T-helper 2 cell treated with Interferon-gamma antibody and Interleukin-4, amounts not matched to agents 5 μg/mL and 100 μg/mL, for 36 hours (primary cell): ENCODE data around the gene ARMS2.
A peak's percentile ranks its signal among the peaks of the same experiment; 100 is the strongest.

Experiments used
- DNase-seq: peaks from one replicate; pipeline ENCODE4 v3.0.0; 2021; ENCODE audit warnings: low spot score
- H3K27ac Mint-ChIP-seq: one replicate; pipeline ENCODE4 v1.8.0; 2021; ENCODE audit warnings: mild to moderate bottlenecking, mixed read lengths
- H3K27me3 Mint-ChIP-seq: one replicate; pipeline ENCODE4 v1.8.0; 2021; ENCODE audit warnings: low read depth, mixed read lengths
- H3K36me3 Mint-ChIP-seq: one replicate; pipeline ENCODE4 v1.8.0; 2021; ENCODE audit warnings: low read depth, mixed read lengths
- H3K4me1 Mint-ChIP-seq: one replicate; pipeline ENCODE4 v1.8.0; 2021; ENCODE audit warnings: low read depth, mixed read lengths
- H3K4me3 Mint-ChIP-seq: one replicate; pipeline ENCODE4 v1.8.0; 2022; ENCODE audit warnings: mild to moderate bottlenecking, moderate library complexity, mixed read lengths
- H3K9me3 Mint-ChIP-seq: one replicate; pipeline ENCODE4 v1.8.0; 2021; ENCODE audit warnings: mixed read lengths

Gene ARMS2

DNA sequence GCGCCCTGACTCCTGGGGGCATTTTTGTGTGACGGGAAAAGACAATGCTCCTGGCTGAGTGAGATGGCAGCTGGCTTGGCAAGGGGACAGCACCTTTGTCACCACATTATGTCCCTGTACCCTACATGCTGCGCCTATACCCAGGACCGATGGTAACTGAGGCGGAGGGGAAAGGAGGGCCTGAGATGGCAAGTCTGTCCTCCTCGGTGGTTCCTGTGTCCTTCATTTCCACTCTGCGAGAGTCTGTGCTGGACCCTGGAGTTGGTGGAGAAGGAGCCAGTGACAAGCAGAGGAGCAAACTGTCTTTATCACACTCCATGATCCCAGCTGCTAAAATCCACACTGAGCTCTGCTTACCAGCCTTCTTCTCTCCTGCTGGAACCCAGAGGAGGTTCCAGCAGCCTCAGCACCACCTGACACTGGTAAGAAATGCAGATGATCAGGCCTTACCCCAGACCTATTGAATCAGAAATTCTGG lies at the start of gene ARMS2:
Gene ARMS2, plus strand, starts transcription at position 51 of the 478 bp plus-strand sequence. Its CDS starts 75 bp downstream, at position 126.
- DNase-seq: no peak
- peaks cover 36% of the 10 kb centered on the region for H3K27me3 Mint-ChIP-seq
- H3K4me3 Mint-ChIP-seq: no peak within 1 kb of the TSS
- H3K36me3 Mint-ChIP-seq: no peaks in the 10 kb centered on the region
- no peaks in the 10 kb centered on the region for H3K4me1 Mint-ChIP-seq
- no peaks in the 10 kb centered on the region for H3K9me3 Mint-ChIP-seq
- H3K27ac Mint-ChIP-seq: no peak within 1 kb of the TSS

GRCh38 chr10:122407375-122408125 lies 46.9 kb upstream of the ARMS2 start:
- no peaks in the 10 kb centered on the region for H3K9me3 Mint-ChIP-seq

GRCh38 chr10:122413327-122413726 lies 41.1 kb upstream of the ARMS2 start:
- H3K36me3 Mint-ChIP-seq: peaks cover 18% of the 10 kb centered on the region
- no peaks in the 10 kb centered on the region for H3K9me3 Mint-ChIP-seq
- peaks cover 20% of the 10 kb centered on the region for H3K4me1 Mint-ChIP-seq
- H3K27ac Mint-ChIP-seq: no peak overlapping the region
- H3K4me3 Mint-ChIP-seq: no peak overlapping the region
- H3K27me3 Mint-ChIP-seq: peaks cover 10% of the 10 kb centered on the region
- DNase-seq: no peak

More at GRCh38 chr10:122407375-122408125, 46.9 kb upstream of the ARMS2 start:
- peaks cover 11% of the 10 kb centered on the region for H3K4me1 Mint-ChIP-seq
- H3K27me3 Mint-ChIP-seq: peaks cover 19% of the 10 kb centered on the region
- H3K36me3 Mint-ChIP-seq: peaks cover 3% of the 10 kb centered on the region
- no peak overlapping the region for H3K4me3 Mint-ChIP-seq
- no peak overlapping the region for H3K27ac Mint-ChIP-seq
- peak; percentile 30 for DNase-seq

DNA sequence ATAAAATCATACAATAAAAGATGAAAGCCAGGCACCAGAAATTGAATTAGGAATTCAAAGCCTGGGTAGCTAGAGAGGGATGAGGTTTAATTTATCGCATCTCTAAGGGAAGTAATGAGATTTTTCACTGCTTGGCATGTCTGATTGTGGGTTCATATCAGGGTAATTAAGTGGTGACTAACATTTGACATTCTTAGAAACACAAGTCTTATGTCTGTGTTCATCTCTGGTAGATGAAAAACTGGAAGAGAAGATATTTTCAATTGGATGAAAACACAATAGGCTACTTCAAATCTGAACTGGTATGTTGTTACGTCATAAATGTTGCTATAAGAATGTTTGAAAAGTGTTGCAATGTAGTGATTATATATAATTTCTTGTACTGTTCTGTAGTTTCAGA lies 36.8 kb upstream of the ARMS2 start:
- Mint-ChIP-seq H3K27me3 (peaks cover 2% of the 10 kb centered on the region), H3K4me1 (peaks cover 41% of the 10 kb centered on the region), H3K27ac (no peak overlapping the region), H3K36me3 (peaks cover 30% of the 10 kb centered on the region), H3K4me3 (no peak overlapping the region), H3K9me3 (no peaks in the 10 kb centered on the region)
- DNase-seq: no peak

DNA sequence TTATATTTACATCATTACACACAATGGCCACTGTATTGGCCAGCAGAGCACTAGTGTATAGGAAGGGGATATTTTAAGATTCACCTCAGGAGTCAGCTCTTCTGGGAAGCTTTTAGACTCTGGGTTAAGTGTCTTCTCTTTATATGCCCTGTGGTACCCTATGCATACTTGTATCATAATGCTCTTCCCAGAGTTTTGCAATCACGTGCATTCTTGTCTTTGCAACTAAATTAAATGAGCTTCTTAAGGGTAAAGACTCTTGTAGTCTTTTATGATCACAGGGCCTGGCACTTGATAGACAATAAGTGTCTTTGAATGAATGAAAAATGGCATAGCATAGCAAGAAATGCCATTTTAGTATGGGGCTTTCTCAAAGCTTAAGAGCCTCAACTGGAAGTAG lies 35.4 kb upstream of the ARMS2 start:
- Mint-ChIP-seq H3K4me1 (peaks cover 41% of the 10 kb centered on the region), H3K27ac (no peak overlapping the region), H3K4me3 (no peak overlapping the region), H3K27me3 (peaks cover 2% of the 10 kb centered on the region), H3K9me3 (no peaks in the 10 kb centered on the region), H3K36me3 (peaks cover 30% of the 10 kb centered on the region)
- no peak for DNase-seq

DNA sequence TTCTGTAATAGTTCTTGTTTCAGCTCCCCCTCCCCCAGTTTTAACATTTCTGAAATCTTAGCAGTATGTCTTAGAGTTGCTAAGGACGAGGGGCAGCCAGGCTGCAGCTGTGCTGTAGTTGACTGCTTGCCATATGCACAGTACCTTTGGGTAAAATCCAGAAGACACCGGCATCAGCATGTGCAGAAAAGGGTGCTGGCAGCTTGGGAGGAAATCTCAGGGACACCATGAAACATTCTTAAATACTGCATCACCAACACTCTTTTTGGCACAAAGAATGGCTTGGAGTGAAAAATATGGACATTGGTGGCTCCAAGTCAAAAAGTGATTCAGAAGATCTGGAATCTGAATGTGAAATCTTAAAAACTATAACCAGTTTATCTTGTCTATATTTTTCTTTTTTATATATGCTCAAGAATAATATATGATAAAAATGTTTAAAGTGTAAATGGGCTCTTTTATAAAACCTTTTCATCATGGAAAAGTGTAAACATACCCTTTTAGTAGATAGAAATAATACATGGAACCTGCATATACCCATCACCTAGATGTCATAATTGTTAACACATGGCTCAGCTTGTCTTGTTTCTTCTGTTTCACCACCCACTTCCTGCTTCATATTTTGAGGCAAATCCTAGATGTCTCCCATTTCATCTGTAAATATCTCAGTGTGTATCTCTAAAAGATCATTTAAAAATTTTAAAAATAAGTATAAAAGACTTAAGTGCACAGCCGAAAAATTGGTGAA lies 34.4 kb upstream of the ARMS2 start:
- Mint-ChIP-seq H3K36me3 (peaks cover 27% of the 10 kb centered on the region), H3K4me1 (peaks cover 40% of the 10 kb centered on the region), H3K27ac (no peak overlapping the region), H3K9me3 (no peaks in the 10 kb centered on the region), H3K4me3 (no peak overlapping the region), H3K27me3 (no peaks in the 10 kb centered on the region)
- no peak for DNase-seq

DNA sequence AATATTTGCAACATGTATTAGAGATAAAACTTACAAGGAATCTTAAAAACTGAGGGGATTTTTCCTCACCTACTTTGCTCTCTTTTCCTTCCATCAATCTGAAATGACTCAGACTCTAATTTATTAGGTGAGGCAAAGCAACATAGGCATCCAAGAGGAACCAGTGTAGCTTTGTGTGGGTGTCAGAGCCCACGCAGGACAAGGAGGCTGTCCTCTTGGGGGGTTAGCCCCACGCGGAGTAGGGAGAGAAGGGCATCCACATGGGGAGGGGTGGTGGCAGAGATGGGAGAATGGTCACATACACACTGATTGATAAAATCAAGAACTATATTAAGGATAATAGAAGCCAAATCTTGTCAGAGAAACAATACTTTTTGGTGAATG lies 33.8 kb upstream of the ARMS2 start:
- Mint-ChIP-seq H3K27me3 (no peaks in the 10 kb centered on the region), H3K36me3 (peaks cover 25% of the 10 kb centered on the region), H3K4me3 (no peak overlapping the region), H3K4me1 (peaks cover 39% of the 10 kb centered on the region), H3K27ac (no peak overlapping the region), H3K9me3 (no peaks in the 10 kb centered on the region)
- DNase-seq: no peak

DNA sequence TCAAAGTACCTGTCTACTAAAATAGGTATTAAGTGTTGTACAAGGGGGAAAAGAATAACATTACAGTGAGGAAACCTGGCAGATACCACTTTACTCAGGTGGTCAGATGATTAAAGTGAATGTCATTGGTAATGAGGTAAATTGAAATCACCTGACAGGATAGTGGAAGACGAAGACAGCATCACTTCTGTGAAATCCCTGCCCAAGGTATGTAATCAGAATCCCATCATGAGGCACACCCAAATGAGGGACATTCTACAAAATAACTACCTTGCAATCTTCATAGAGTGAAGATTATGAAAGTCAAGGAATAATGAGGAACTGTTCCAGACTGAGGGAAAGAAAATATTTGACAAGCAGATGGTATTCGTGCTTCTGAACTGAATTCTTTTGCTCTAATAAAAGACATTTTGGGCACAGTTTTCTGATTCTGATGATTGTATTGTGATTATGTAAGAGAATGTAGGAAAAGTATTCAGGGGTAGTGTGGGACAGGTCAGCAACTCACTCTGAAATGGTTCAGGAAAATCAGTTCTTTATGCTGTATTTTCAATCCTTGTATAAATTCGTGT lies 33.3 kb upstream of the ARMS2 start:
- Mint-ChIP-seq H3K4me1 (peaks cover 35% of the 10 kb centered on the region), H3K27me3 (no peaks in the 10 kb centered on the region), H3K4me3 (no peak overlapping the region), H3K9me3 (no peaks in the 10 kb centered on the region), H3K36me3 (peaks cover 22% of the 10 kb centered on the region), H3K27ac (no peak overlapping the region)
- no peak for DNase-seq

DNA sequence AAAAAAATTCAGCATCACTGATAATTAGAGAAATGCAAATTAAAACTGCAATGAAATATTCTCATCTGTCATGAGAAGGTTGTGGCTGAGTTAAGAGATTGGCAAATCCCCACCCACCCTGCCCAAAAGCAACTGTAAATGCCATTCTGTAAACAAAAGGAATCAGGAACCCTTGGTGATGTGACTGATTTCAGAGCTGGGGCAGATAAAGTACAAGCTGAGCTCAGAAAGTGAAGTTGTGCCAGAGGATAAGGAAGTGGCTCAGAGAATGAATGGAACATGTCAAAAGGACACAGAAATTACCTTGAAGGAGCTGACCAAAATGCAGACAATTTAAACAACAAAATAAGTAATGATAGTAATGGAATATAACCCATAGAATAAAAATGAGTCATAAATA lies 32.7 kb upstream of the ARMS2 start:
- H3K36me3 Mint-ChIP-seq: peaks cover 20% of the 10 kb centered on the region
- peaks cover 32% of the 10 kb centered on the region for H3K4me1 Mint-ChIP-seq
- no peaks in the 10 kb centered on the region for H3K9me3 Mint-ChIP-seq
- H3K27me3 Mint-ChIP-seq: no peaks in the 10 kb centered on the region
- H3K27ac Mint-ChIP-seq: no peak overlapping the region
- no peak overlapping the region for H3K4me3 Mint-ChIP-seq
- DNase-seq: no peak

DNA sequence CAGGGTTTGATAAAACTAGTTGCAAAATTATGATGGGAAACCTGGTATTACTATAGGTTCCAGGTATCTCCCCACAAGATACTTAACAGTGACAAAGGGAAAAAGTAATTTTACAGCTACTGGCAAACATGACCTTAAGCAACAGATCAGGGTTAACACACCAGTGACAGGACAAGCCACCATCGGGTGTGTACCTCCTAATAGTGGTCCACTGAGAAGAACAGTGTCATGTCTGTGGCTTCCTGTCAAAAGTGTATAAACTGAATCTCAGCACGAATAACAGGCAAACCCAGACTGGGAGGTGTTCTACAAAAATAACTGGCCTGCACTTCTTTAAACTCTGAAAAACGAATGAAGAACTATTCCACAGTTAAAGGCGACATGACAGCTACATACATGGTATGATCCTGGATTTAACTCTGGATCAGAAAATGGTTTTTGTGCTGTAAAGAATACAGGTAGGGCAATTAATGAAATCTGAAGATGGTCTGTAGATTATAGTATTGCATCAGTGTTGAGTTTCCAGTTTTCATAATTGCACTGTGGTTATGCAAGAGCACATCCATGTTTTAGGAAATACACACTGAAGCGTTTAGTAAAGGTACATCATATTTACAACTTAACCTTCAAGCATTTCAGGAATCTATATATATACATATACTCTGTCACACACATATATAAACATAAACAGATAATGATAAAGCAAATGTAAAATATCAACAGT lies 32.0 kb upstream of the ARMS2 start:
- no peak for DNase-seq
- peaks cover 18% of the 10 kb centered on the region for H3K36me3 Mint-ChIP-seq
- H3K4me3 Mint-ChIP-seq: no peak overlapping the region
- H3K27me3 Mint-ChIP-seq: no peaks in the 10 kb centered on the region
- H3K4me1 Mint-ChIP-seq: peaks cover 26% of the 10 kb centered on the region
- no peak overlapping the region for H3K27ac Mint-ChIP-seq
- no peaks in the 10 kb centered on the region for H3K9me3 Mint-ChIP-seq

DNA sequence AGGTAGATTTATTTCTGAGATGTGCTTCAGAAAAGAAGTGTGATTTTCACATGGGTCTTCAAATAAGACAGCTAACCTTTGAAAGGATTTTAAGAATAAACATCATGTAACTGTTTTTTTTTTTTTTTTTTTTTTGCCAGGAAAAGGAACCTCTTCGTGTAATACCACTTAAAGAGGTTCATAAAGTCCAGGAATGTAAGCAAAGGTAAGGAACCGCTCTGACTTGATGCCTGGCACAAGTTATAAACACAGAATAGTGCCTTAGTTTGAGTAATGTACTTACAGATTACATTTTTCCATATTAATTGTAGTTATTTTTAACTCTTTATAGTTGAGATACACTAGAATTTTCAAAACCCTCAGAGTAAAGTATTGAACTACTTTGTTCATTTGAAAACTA lies 30.4 kb upstream of the ARMS2 start:
- Mint-ChIP-seq H3K36me3 (peaks cover 13% of the 10 kb centered on the region), H3K27ac (no peak overlapping the region), H3K9me3 (no peaks in the 10 kb centered on the region), H3K27me3 (no peaks in the 10 kb centered on the region), H3K4me1 (peaks cover 20% of the 10 kb centered on the region), H3K4me3 (no peak overlapping the region)
- no peak for DNase-seq

- Mint-ChIP-seq H3K36me3 (peaks cover 3% of the 10 kb centered on the region), H3K9me3 (no peaks in the 10 kb centered on the region), H3K4me3 (no peak overlapping the region), H3K27ac (no peak overlapping the region), H3K27me3 (no peaks in the 10 kb centered on the region), H3K4me1 (peaks cover 8% of the 10 kb centered on the region)
- DNase-seq: no peak
Observed at GRCh38 chr10:122426829-122427228, 27.6 kb upstream of the ARMS2 start.

- H3K36me3 Mint-ChIP-seq: peaks cover 3% of the 10 kb centered on the region
- no peaks in the 10 kb centered on the region for H3K27me3 Mint-ChIP-seq
- H3K4me3 Mint-ChIP-seq: no peak overlapping the region
- H3K4me1 Mint-ChIP-seq: peaks cover 4% of the 10 kb centered on the region
- H3K27ac Mint-ChIP-seq: no peak overlapping the region
- no peak for DNase-seq
- no peaks in the 10 kb centered on the region for H3K9me3 Mint-ChIP-seq
Observed at GRCh38 chr10:122427280-122427679, 27.2 kb upstream of the ARMS2 start.
